Fibroblast of lung (primary cell): ENCODE measurements around the gene DEPP1. TPM values are rescaled to one million over a fixed set of nuclear protein-coding genes. Genes with fewer than 3 reads are reported as not detected.

Experiments
- DNase-seq, 2 donors: peaks; one replicate each; pipeline versions ENCODE4 v3.0.0 to v3.0.0-alpha.2; 2010; ENCODE audit warnings: low read depth in 2 of 2
- H2AFZ ChIP-seq: 2 replicates; pipeline ENCODE4 v1.5.1; 2012; ENCODE audit warnings: low read length, control low read depth, inconsistent platforms
- H3K27ac ChIP-seq: 2 replicates; pipeline ENCODE4 v1.5.1; 2011; ENCODE audit warnings: low read length, control low read depth; ENCODE audit not compliant: insufficient read depth
- H3K27me3 ChIP-seq: 2 replicates; pipeline ENCODE4 v1.5.1; 2011; ENCODE audit warnings: mild to moderate bottlenecking, low read length; ENCODE audit not compliant: control insufficient read depth, insufficient read depth
- H3K36me3 ChIP-seq: 2 replicates; pipeline ENCODE4 v1.5.1; 2011; ENCODE audit warnings: low read length; ENCODE audit not compliant: control insufficient read depth, insufficient read depth
- H3K4me1 ChIP-seq: 2 replicates; pipeline ENCODE4 v1.5.1; 2011; ENCODE audit warnings: low read length; ENCODE audit not compliant: control insufficient read depth, insufficient read depth; ENCODE audit errors: extremely low read depth
- H3K4me2 ChIP-seq: 2 replicates; pipeline ENCODE4 v1.5.1; 2011; ENCODE audit warnings: low read length, control low read depth; ENCODE audit not compliant: insufficient read depth; ENCODE audit errors: extremely low read depth
- H3K4me3 ChIP-seq, 4 experiments: fragments of 200-600 bp in 1 of 4; sonication (generic) in 1 of 4; replicated peaks in 1 of 4; 2 replicates each; pipeline ENCODE4 v1.5.1; 2011 to 2016; ENCODE audit warnings: low read length in 4 of 4, low read depth in 3 of 4, mild to moderate bottlenecking in 3 of 4, control low read depth in 2 of 4, inconsistent platforms in 1 of 4, mixed read lengths in 1 of 4; ENCODE audit not compliant: insufficient read depth in 1 of 4; ENCODE audit errors: control extremely low read depth in 1 of 4
- H3K79me2 ChIP-seq: 2 replicates; pipeline ENCODE4 v1.5.1; 2012; ENCODE audit warnings: mild to moderate bottlenecking, low read length, inconsistent platforms; ENCODE audit not compliant: control insufficient read depth, insufficient read depth
- H3K9ac ChIP-seq: 2 replicates; pipeline ENCODE4 v1.5.1; 2011; ENCODE audit warnings: mild to moderate bottlenecking, low read length, control low read depth; ENCODE audit not compliant: insufficient read depth
- H3K9me3 ChIP-seq: 2 replicates; pipeline ENCODE4 v1.5.1; 2012; ENCODE audit warnings: low read depth, low read length; ENCODE audit not compliant: control insufficient read depth, insufficient read depth
- H4K20me1 ChIP-seq: 2 replicates; pipeline ENCODE4 v1.5.1; 2011; ENCODE audit warnings: low read length; ENCODE audit not compliant: control insufficient read depth, insufficient read depth; ENCODE audit errors: extremely low read depth
- EZH2 ChIP-seq: IDR thresholded peaks from 2 replicates; pipeline ENCODE4 v1.5.1; 2012; ENCODE audit warnings: low read length, control low read depth, mild to moderate bottlenecking; ENCODE audit errors: missing control alignments
- polyA plus RNA-seq, 2 donors: library from polyadenylated mRNA; depleted of rRNA in 1 of 2; stranded (reverse) in 1 of 2; unstranded in 1 of 2; fragments of >200 nt; gene quantifications; 2 replicates each; pipeline ENCODE4 v1.2.1, GENCODE V29; 2011 to 2012; ENCODE audit warnings: missing spikeins in 1 of 2
- total RNA-seq: library from RNA; depleted of rRNA; stranded (reverse); fragments of >200 nt; gene quantifications from 2 replicates; pipeline ENCODE4 v1.2.1, GENCODE V29; 2014
- TF ChIP-seq, protein P1 (sequence below), 2 donors: IDR thresholded peaks in 1 of 2; conservative IDR thresholded peaks in 1 of 2; 1 replicate in 1 of 2; 2 replicates in 1 of 2; pipeline ENCODE4 v1.5.1; 2011 to 2012; ENCODE audit warnings: low read length in 2 of 2, control low read depth in 1 of 2, inconsistent platforms in 1 of 2, low read depth in 1 of 2, mild to moderate bottlenecking in 1 of 2

DEPP1 gene
- total and polyA plus RNA-seq, 2 donors (not counting 1 experiment from before 2014, with no cell fraction given): 30.3 to 120 TPM

DNA sequence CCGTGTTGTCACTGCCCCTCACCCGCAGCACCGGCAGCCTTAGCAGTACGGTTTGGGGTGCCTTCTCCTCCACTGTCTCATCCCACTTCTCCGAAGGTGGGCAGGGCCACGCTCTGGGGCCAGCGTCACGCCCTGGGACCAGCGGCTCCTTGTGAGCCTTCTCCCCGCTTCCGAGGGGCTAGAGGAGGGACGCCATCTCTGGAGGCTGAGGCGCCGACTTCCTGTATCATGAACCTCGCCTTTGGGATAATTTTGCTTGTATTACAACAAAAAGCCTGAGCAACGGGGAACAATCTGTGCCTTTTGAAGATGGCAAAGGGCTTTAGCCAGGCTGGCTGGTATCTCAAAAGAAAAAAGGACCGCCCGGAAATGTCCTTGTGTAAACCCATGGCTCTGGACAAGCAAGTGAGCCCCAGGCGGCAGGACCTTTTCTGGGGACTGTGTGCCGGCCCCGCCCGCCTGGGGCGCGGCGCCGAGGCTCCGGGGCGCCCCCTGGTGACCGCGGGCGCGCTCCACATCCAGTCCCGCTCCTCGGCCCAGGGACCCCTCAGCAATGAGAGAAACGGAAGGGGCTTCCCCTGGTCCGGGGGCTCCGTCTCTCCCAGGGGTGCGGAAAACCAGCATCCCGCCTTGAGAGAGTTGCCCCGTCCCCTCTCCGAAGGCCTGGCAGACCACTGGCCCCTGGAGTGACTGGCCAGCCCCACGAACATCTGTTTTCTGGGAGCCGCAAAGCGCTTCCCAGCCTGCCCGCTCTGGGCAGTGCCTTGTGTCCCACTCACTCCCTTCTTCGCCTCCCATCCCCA is 3.8 kb downstream of the DEPP1 start:
- TF ChIP-seq, protein P1, sequence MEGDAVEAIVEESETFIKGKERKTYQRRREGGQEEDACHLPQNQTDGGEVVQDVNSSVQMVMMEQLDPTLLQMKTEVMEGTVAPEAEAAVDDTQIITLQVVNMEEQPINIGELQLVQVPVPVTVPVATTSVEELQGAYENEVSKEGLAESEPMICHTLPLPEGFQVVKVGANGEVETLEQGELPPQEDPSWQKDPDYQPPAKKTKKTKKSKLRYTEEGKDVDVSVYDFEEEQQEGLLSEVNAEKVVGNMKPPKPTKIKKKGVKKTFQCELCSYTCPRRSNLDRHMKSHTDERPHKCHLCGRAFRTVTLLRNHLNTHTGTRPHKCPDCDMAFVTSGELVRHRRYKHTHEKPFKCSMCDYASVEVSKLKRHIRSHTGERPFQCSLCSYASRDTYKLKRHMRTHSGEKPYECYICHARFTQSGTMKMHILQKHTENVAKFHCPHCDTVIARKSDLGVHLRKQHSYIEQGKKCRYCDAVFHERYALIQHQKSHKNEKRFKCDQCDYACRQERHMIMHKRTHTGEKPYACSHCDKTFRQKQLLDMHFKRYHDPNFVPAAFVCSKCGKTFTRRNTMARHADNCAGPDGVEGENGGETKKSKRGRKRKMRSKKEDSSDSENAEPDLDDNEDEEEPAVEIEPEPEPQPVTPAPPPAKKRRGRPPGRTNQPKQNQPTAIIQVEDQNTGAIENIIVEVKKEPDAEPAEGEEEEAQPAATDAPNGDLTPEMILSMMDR (conservative IDR thresholded peaks at IDR 0.05 in 1 of 2, IDR thresholded peaks at IDR 0.05 in 1 of 2; ENCODE audit: low read depth in 1 of 2, low read length in 2 of 2): peak; percentile 52 to 93
- no peak for TF ChIP-seq EZH2
- peak overlapping the region; percentile 49 for H3K9ac ChIP-seq
- peaks cover 22% of the 10 kb centered on the region for H3K4me1 ChIP-seq
- H2AFZ ChIP-seq: peak overlapping the region; percentile 49
- no peaks in the 10 kb centered on the region for H4K20me1 ChIP-seq
- peak overlapping the region; percentile 16 to 51 (median 36) for H3K4me3 ChIP-seq
- peak overlapping the region; percentile 7 for H3K27ac ChIP-seq
- H3K79me2 ChIP-seq: peaks cover 7% of the 10 kb centered on the region
- H3K9me3 ChIP-seq: no peaks in the 10 kb centered on the region
- H3K4me2 ChIP-seq: peak overlapping the region; percentile 92
- peak; percentile 47 to 54 for DNase-seq
- no peaks in the 10 kb centered on the region for H3K27me3 ChIP-seq
- peaks cover 4% of the 10 kb centered on the region for H3K36me3 ChIP-seq

DNA sequence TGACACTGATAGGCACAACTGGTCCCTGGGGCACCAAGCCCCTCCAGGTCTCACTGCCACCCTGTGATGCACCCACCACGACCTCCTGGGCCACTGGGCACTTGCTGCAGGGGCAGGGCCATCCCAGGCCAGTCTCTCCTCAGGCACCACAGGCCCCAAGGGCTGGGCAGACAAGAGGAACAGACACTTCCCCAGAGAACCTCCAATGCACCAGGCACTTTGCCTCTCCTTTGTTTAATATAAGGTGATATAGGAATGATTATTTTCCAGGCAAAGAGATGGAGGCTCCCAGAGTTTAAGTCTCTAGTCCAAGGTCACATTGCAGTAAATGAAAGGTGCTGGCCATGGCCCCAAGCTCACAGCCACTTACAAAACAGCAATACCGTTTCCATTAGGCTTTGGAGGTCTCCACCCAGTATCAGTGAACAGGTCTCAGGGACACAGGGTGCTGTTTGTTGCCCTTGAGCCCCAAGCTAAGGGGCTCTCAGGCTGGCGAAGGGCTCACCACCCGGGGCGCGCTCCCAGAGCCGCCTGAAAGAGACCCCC is 4.5 kb downstream of the DEPP1 start:
- Histone ChIP-seq H3K4me2 (peak overlapping the region; percentile 20), H3K36me3 (peaks cover 4% of the 10 kb centered on the region), H3K9me3 (no peaks in the 10 kb centered on the region), H3K27me3 (no peaks in the 10 kb centered on the region), H2AFZ (no peak overlapping the region), H4K20me1 (no peaks in the 10 kb centered on the region), H3K4me3 (peak overlapping the region in 1 of 4 experiments; percentile 51), H3K4me1 (peaks cover 18% of the 10 kb centered on the region), H3K79me2 (peaks cover 7% of the 10 kb centered on the region), H3K27ac (peak overlapping the region; percentile 7), H3K9ac (peak overlapping the region; percentile 33)
- TF ChIP-seq, protein P1 (conservative IDR thresholded peaks at IDR 0.05 in 1 of 2, IDR thresholded peaks at IDR 0.05 in 1 of 2; ENCODE audit: low read depth in 1 of 2, low read length in 2 of 2): no peak
- no peak for TF ChIP-seq EZH2
- no peak for DNase-seq

DNA sequence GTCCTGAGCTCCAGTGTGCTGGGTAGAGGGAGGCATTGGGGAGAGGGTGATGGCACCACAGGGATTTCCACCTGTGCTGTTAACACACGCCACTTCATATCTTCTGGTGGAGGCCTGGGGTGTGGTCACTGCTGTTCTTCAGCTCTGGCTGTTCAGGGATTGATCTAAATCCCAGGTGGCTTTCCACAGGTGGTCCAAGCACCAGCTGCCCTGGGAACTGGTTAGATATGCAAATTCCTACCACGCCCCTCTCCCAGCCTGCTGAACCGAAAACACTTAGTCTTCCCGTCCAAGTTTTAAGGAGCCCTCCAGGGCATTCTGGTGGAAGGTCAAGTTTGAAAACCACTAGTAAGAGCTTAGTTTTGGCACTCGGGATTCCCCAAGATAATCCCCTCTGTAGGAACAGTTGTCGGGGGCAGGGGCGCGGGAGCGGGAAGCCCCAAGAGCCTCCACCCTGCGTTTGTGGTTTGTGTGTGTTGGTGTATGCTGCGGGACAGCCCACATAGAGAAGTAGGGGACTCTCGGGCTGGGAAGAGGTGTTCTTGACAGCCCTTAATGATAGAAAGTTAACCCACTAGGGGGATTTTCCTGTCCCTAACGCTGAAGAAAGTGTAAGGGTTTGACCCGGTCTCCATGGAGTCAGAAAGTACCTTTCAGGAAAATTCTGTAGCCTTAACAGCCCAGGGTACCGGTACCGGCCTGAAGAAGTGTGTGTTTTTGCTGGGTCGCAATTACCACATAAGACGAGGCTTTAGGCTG is 5.1 kb downstream of the DEPP1 start:
- Histone ChIP-seq H4K20me1 (no peaks in the 10 kb centered on the region), H3K36me3 (peaks cover 4% of the 10 kb centered on the region), H3K79me2 (peaks cover 7% of the 10 kb centered on the region), H3K4me2 (no peak overlapping the region), H3K9ac (no peak overlapping the region), H2AFZ (no peak overlapping the region), H3K9me3 (no peaks in the 10 kb centered on the region), H3K27me3 (no peaks in the 10 kb centered on the region), H3K4me1 (peaks cover 13% of the 10 kb centered on the region), H3K4me3 (no peak overlapping the region), H3K27ac (no peak overlapping the region)
- TF ChIP-seq EZH2: no peak
- TF ChIP-seq, protein P1 (conservative IDR thresholded peaks at IDR 0.05 in 1 of 2, IDR thresholded peaks at IDR 0.05 in 1 of 2; ENCODE audit: low read depth in 1 of 2, low read length in 2 of 2): no peak
- no peak for DNase-seq
